WTC11 (cell line): ENCODE measurements around the gene PDZRN3.

Experiments
- CREB1 ChIP-seq: sonication (generic); formaldehyde crosslinking; IDR thresholded peaks from 2 replicates; pipeline ENCODE4 v1.8.0; 2023; ENCODE audit warnings: mild to moderate bottlenecking, missing genetic modification reagents
- CTCF ChIP-seq: fragments of 200-600 bp; IDR thresholded peaks from 2 replicates; pipeline ENCODE4 v1.8.0; 2022; ENCODE audit warnings: antibody characterized with exemption

DNA sequence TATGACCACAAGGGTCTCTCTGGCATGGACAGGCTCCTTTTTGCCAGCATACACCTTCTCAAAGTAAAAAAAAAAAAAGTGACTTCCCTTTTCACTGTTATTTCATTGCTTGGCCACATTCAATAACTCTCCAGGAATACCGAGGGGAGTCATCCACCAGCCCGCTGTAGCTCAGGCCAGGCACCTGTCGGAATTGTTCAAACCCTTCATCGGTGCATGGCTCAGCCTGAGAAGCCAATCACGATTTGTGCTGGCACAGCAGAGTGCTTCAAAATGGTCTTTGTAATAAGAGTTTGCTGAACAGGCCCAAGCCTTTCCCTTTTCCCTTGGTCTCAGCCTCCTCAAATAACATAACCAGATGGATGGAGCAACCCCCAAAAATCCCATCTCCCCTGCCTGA lies 145.4 kb downstream of the PDZRN3 start:
- TF ChIP-seq CREB1 (CRISPR knock-in tag) (no peak), CTCF (no peak)
